ENCODE results near the gene RARRES1.

RARRES1 gene

DNA sequence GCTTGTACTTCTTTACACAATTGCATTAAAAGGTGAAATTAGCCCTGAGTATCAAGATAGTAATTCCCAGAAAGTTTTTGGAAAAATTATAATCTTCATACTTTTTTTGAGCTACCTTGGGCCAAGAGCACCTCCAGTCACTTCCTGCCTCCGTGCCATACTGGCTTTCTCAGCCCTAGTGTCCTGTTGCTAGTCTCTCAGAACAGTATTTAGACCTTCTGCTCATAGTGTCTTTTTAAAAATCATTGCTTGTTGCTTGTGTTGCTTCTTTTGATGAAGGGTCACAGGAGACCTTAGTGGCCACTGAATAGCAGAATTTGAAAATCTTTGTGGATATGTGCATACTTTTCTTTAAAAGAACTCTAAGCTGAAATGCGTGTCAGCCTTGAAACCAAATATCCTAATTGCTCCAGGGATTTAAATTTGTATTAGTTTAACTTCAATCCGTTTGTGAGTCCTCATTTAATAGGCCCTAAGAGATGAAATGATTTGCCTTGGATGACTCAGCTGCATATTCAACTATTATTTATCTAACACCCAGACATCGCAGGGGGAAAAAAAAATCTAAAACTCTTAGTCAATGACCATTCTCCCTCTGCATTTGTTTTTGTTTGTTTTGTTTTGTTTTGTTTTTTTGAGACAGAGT lies 30.7 kb downstream of the RARRES1 start:
- POLR2A ChIA-PET = interaction anchor here (0.7 kb wide), 1 partner anchor 16 kb away, joined by 3 read pairs; no protein-coding TSS in a partner anchor

DNA sequence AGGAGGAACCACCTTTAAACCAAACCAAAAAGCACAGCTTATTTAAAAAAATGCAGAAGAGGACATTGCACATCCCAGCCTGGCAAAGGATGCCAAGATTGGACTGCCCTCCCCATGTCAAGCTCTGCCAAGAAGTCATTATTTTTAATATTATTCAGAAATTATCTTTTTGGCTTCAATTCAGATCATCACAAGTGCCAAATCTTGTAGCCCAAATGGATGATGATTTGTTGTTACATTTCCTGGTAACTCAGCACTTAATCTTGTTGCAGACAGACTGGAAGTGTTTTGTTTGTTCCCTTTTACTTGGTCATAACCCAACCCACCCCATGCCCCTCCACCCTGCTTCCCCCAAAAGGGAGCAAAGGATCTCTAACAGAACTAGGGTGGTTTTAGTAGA lies 31.7 kb downstream of the RARRES1 start:
- no peak for TF ChIP-seq ZXDB (tag by site-specific recombination; IDR thresholded peaks at IDR 0.05)
- no peak for TF ChIP-seq ZNF146 (tag by site-specific recombination; IDR thresholded peaks at IDR 0.05)
- no peak for TF ChIP-seq ZNF843 (tag by site-specific recombination; IDR thresholded peaks at IDR 0.05)
- TF ChIP-seq GFI1B (tag by site-specific recombination; IDR thresholded peaks at IDR 0.05) = no peak
- TF ChIP-seq ZNF341 (tag by site-specific recombination; IDR thresholded peaks at IDR 0.05; ENCODE audit: low read depth) = no peak
- TF ChIP-seq ZNF670 (tag by site-specific recombination; IDR thresholded peaks at IDR 0.05; ENCODE audit: low read depth) = no peak
- no peak for TF ChIP-seq ZNF366 (tag by site-specific recombination; conservative IDR thresholded peaks at IDR 0.05)
- TF ChIP-seq, protein P1, sequence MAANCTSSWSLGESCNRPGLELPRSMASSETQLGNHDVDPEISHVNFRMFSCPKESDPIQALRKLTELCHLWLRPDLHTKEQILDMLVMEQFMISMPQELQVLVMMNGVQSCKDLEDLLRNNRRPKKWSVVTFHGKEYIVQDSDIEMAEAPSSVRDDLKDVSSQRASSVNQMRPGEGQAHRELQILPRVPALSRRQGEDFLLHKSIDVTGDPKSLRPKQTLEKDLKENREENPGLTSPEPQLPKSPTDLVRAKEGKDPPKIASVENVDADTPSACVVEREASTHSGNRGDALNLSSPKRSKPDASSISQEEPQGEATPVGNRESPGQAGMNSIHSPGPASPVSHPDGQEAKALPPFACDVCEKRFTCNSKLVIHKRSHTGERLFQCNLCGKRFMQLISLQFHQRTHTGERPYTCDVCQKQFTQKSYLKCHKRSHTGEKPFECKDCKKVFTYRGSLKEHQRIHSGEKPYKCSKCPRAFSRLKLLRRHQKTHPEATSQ (tag by site-specific recombination; IDR thresholded peaks at IDR 0.05) = no peak
- TF ChIP-seq ZBTB1 (tag by site-specific recombination; IDR thresholded peaks at IDR 0.05) = no peak
- TF ChIP-seq ZNF239 (tag by site-specific recombination; IDR thresholded peaks at IDR 0.05) = no peak
- TF ChIP-seq ZNF585B (tag by site-specific recombination; IDR thresholded peaks at IDR 0.05) = no peak
- TF ChIP-seq ZNF19 (tag by site-specific recombination; IDR thresholded peaks at IDR 0.05; ENCODE audit: low read depth) = no peak
- TF ChIP-seq, protein P2, sequence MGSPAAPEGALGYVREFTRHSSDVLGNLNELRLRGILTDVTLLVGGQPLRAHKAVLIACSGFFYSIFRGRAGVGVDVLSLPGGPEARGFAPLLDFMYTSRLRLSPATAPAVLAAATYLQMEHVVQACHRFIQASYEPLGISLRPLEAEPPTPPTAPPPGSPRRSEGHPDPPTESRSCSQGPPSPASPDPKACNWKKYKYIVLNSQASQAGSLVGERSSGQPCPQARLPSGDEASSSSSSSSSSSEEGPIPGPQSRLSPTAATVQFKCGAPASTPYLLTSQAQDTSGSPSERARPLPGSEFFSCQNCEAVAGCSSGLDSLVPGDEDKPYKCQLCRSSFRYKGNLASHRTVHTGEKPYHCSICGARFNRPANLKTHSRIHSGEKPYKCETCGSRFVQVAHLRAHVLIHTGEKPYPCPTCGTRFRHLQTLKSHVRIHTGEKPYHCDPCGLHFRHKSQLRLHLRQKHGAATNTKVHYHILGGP (tag by site-specific recombination; IDR thresholded peaks at IDR 0.05) = no peak
- TF ChIP-seq ZNF555 (tag by site-specific recombination; conservative IDR thresholded peaks at IDR 0.05) = no peak
- Histone ChIP-seq H3K36me3 (ENCODE audit: control insufficient read depth in 2 of 2, insufficient read depth in 1 of 2, low read length in 2 of 2) (peaks cover 0 to 4% of the 10 kb centered on the region in 2 experiments; a peak in 1 of 3 replicates), H3K4me3 (ENCODE audit: low read depth, low read length) (no peak overlapping the region), H3K27ac (ENCODE audit: extremely low read depth, low read depth, low read length) (no peak overlapping the region), H3K9me3 (ENCODE audit: control insufficient read depth, insufficient read depth, low read depth, low read length) (no peaks in the 10 kb centered on the region), H3K4me1 (ENCODE audit: control insufficient read depth, insufficient read depth, low read length) (no peaks in the 10 kb centered on the region)
- ChIA-PET POLR2A (no interaction called here), CTCF (interaction anchor here (0.7 kb wide), 1 partner anchor 56 kb away, joined by 3 read pairs; the partner anchor contains the start of gene GFM1)

More for the DNA sequence above, 30.7 kb downstream of the RARRES1 start:
- no peak overlapping the region for H3K27ac ChIP-seq (ENCODE audit: extremely low read depth, low read depth, low read length)
- H3K4me3 ChIP-seq (ENCODE audit: low read depth, low read length) = no peak overlapping the region
- H3K4me1 ChIP-seq (ENCODE audit: control insufficient read depth, insufficient read depth, low read length) = no peaks in the 10 kb centered on the region
- peak; percentile 34; the same call in 1 of the 2 replicates for TF ChIP-seq ZNF664 (tag by site-specific recombination; IDR thresholded peaks at IDR 0.05)
- TF ChIP-seq SCRT2 (tag by site-specific recombination; IDR thresholded peaks at IDR 0.05) = no peak
- no peaks in the 10 kb centered on the region for H3K9me3 ChIP-seq (ENCODE audit: control insufficient read depth, insufficient read depth, low read depth, low read length)
- H3K36me3 ChIP-seq (ENCODE audit: control insufficient read depth in 2 of 2, insufficient read depth in 1 of 2, low read length in 2 of 2) = peaks cover 0 to 4% of the 10 kb centered on the region in 2 experiments; a peak in 1 of 3 replicates
- CTCF ChIA-PET = interaction anchor here (0.7 kb wide), 1 partner anchor 83 kb away, joined by 3 read pairs; no protein-coding TSS in a partner anchor

DNA sequence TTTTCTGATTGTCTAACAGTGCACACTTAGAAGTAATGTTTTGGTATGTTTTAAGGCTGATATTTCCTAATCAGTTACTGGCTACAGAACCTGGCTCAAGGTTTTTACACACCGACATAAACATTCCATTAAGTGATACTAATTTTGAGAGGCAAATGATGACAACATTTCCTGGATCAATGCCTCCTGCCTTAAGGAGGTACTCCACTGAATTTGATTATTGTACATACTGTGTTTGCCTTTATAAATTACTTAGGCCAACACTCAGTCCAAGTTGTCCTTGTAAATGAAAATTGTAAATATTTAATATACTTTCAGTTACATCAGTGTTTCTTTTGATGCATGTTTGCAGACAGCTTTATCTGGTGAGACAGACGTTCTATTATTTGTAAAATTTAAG lies 35.6 kb downstream of the RARRES1 start:
- CTCF ChIA-PET = no interaction called here
- POLR2A ChIA-PET = interaction anchor here (0.6 kb wide), 2 partner anchors 591 to 1492 kb away, joined by 4 to 7 read pairs; no protein-coding TSS in a partner anchor
- Histone ChIP-seq H3K27ac (ENCODE audit: extremely low read depth, low read depth, low read length) (no peak overlapping the region), H3K36me3 (ENCODE audit: control insufficient read depth in 2 of 2, insufficient read depth in 1 of 2, low read length in 2 of 2) (peaks cover 0 to 20% of the 10 kb centered on the region in 2 experiments; a peak in 1 of 3 replicates), H3K4me1 (ENCODE audit: control insufficient read depth, insufficient read depth, low read length) (no peaks in the 10 kb centered on the region), H3K9me3 (ENCODE audit: control insufficient read depth, insufficient read depth, low read depth, low read length) (no peaks in the 10 kb centered on the region), H3K4me3 (ENCODE audit: low read depth, low read length) (no peak overlapping the region)
- TF ChIP-seq ZNF658 (tag by site-specific recombination; IDR thresholded peaks at IDR 0.05) (no peak), ZSCAN23 (tag by site-specific recombination; IDR thresholded peaks at IDR 0.05) (no peak), ZNF501 (tag by site-specific recombination; IDR thresholded peaks at IDR 0.05) (no peak), ZNF670 (tag by site-specific recombination; IDR thresholded peaks at IDR 0.05; ENCODE audit: low read depth) (no peak), ZNF394 (tag by site-specific recombination; IDR thresholded peaks at IDR 0.05; ENCODE audit: borderline replicate concordance) (no peak), ZNF335 (tag by site-specific recombination; conservative IDR thresholded peaks at IDR 0.05) (no peak), ZNF19 (tag by site-specific recombination; IDR thresholded peaks at IDR 0.05; ENCODE audit: low read depth) (no peak), ZNF626 (tag by site-specific recombination; IDR thresholded peaks at IDR 0.05) (no peak)
